SK-N-SH treated with all-trans-retinoic acid at 6 μM for 48 hours (cell line): ENCODE measurements around the gene CHKA.

Source experiments
- ARNTL ChIP-seq: fragments of 450-650 bp; formaldehyde crosslinking; IDR thresholded peaks from 2 replicates; pipeline ENCODE4 v1.5.0; 2020; ENCODE audit warnings: low read depth, mild to moderate bottlenecking, moderate library complexity, borderline replicate concordance
- ISL1 ChIP-seq: fragments of 250-450 bp; sonication (Bioruptor Pico); IDR thresholded peaks from 2 replicates; pipeline ENCODE4 v2.1.2; 2022; ENCODE audit warnings: mild to moderate bottlenecking, moderate library complexity
- PPARA ChIP-seq: fragments of 250-450 bp; sonication (Bioruptor Pico); IDR thresholded peaks from 2 replicates; pipeline ENCODE4 v1.5.0; 2020; ENCODE audit warnings: mild to moderate bottlenecking, borderline replicate concordance
- RARB ChIP-seq: fragments of 250-450 bp; sonication (Bioruptor Pico); IDR thresholded peaks from 2 replicates; pipeline ENCODE4 v1.8.0; 2021; ENCODE audit warnings: mild to moderate bottlenecking, moderate library complexity
- ZNF70 ChIP-seq: fragments of 450-650 bp; formaldehyde crosslinking; IDR thresholded peaks from 2 replicates; pipeline ENCODE4 v1.5.0; 2020; ENCODE audit warnings: mild to moderate bottlenecking, moderate library complexity
- TF ChIP-seq, protein P1 (sequence below): fragments of 250-450 bp; sonication (Bioruptor Pico); IDR thresholded peaks from 2 replicates; pipeline ENCODE4 v1.8.0; 2020; ENCODE audit warnings: mild to moderate bottlenecking, moderate library complexity, borderline replicate concordance
- TF ChIP-seq, protein P2 (sequence below): fragments of 250-450 bp; sonication (Bioruptor Pico); IDR thresholded peaks from 2 replicates; pipeline ENCODE4 v1.5.0; 2020; ENCODE audit warnings: mild to moderate bottlenecking, moderate library complexity

DNA sequence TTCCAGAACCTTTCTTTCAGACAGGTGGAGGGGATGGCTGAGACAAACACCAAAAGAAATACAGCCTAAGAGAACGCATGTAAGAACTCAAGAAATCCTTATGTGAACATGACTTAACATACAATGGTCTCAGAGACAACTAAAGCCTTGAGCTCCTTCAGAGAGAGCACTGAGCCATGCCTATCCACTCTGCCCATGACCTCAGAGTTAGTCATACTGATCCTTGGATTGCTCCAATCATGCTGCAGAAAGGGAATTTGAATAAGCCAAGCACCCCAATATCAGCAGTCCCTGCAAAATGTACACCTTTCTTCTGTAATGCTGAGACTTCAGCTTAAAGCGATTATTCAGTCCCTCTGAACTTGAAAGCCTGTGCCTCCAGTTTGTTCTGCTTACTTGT lies 43.2 kb upstream of the CHKA start:
- no peak for TF ChIP-seq ZNF70 (CRISPR knock-in tag)
- TF ChIP-seq, protein P1, sequence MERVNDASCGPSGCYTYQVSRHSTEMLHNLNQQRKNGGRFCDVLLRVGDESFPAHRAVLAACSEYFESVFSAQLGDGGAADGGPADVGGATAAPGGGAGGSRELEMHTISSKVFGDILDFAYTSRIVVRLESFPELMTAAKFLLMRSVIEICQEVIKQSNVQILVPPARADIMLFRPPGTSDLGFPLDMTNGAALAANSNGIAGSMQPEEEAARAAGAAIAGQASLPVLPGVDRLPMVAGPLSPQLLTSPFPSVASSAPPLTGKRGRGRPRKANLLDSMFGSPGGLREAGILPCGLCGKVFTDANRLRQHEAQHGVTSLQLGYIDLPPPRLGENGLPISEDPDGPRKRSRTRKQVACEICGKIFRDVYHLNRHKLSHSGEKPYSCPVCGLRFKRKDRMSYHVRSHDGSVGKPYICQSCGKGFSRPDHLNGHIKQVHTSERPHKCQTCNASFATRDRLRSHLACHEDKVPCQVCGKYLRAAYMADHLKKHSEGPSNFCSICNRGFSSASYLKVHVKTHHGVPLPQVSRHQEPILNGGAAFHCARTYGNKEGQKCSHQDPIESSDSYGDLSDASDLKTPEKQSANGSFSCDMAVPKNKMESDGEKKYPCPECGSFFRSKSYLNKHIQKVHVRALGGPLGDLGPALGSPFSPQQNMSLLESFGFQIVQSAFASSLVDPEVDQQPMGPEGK (CRISPR knock-in tag) = no peak
- no peak for TF ChIP-seq ARNTL
- TF ChIP-seq PPARA (CRISPR knock-in tag) = no peak
- no peak for TF ChIP-seq RARB (CRISPR knock-in tag)
- no peak for TF ChIP-seq ISL1
- TF ChIP-seq, protein P2, sequence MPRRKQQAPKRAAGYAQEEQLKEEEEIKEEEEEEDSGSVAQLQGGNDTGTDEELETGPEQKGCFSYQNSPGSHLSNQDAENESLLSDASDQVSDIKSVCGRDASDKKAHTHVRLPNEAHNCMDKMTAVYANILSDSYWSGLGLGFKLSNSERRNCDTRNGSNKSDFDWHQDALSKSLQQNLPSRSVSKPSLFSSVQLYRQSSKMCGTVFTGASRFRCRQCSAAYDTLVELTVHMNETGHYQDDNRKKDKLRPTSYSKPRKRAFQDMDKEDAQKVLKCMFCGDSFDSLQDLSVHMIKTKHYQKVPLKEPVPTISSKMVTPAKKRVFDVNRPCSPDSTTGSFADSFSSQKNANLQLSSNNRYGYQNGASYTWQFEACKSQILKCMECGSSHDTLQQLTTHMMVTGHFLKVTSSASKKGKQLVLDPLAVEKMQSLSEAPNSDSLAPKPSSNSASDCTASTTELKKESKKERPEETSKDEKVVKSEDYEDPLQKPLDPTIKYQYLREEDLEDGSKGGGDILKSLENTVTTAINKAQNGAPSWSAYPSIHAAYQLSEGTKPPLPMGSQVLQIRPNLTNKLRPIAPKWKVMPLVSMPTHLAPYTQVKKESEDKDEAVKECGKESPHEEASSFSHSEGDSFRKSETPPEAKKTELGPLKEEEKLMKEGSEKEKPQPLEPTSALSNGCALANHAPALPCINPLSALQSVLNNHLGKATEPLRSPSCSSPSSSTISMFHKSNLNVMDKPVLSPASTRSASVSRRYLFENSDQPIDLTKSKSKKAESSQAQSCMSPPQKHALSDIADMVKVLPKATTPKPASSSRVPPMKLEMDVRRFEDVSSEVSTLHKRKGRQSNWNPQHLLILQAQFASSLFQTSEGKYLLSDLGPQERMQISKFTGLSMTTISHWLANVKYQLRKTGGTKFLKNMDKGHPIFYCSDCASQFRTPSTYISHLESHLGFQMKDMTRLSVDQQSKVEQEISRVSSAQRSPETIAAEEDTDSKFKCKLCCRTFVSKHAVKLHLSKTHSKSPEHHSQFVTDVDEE (CRISPR knock-in tag) = no peak
